Measurements from ENCODE around the gene ESYT3. TPM values are rescaled to one million over a fixed set of nuclear protein-coding genes. Genes with fewer than 3 reads are reported as not detected.
"Not testable (repeated sequence)": the region's sequence is repeated elsewhere in the genome, so short reads cannot be mapped to it uniquely, and the experiment has no call there.

The ESYT3 gene
- total RNA-seq, 1 donor from 2014 or later = 5.1 TPM

DNA sequence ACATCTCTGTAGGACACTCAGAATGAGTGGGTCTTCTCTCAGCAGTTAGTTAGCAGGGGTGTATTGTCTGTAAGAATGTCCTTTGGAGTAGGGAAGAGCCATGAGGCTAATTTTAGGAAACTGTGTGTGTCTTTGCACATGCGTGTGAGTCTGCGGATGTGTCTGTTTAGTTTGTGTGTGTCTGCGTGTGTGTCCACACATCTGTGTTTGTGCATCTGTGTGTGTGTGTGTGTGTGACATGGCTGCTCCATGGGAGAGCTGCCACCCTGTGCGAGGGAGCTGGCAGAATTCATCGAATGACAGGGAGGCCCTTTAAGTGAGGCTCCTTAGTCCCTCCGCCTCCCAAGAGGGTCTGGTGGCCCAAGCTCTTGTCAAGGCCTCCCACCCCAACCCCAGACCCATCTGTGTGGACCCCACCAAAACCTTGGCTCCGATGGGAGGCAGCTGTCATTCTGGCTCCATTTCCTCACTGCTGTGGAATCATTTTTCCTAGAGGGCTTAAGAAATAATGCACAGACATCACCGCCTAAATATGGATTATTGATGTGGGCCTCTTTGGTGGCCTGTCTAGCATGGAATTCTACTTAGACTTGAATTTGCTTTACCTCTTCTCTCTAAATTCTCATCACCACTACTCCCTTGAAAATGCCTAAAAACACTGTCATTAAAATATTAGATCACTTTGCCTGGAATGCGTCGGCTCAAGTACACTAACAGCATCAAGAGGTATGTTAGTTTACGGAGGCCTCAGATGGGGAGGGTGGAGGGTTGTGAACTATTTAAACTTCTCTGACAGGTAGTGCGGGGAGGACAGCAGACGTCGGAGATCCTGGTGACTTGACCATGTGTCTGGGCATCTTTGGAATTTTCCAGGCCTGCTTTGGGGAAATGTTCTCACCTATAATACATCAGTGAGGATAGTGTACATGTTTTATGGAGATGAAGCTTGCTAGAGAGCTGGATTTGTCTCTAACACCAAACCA lies 9.4 kb downstream of the ESYT3 start:
- DNase-seq (ENCODE audit: low spot score) = no peak

DNA sequence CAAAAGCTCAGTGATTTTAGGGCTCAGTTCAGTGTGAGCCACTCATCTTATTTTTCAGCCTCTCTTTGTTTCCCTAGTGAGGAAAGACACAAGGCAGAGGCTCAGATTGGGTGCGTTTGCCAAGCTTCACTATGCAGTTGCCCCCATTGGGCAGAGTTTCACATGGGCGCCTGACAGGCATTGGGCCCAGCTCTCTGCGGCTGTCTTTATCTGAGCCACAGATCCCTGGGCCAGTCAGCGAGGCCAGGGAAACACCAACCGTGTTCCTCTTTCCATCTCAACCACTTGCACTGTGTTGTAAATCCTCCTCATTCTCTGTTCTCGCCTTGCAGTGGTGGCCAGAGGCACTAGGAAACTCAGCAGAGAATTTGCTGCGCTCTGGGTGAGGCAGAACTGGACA lies 10.8 kb downstream of the ESYT3 start:
- DNase-seq (ENCODE audit: low spot score) = peak; percentile 23

DNA sequence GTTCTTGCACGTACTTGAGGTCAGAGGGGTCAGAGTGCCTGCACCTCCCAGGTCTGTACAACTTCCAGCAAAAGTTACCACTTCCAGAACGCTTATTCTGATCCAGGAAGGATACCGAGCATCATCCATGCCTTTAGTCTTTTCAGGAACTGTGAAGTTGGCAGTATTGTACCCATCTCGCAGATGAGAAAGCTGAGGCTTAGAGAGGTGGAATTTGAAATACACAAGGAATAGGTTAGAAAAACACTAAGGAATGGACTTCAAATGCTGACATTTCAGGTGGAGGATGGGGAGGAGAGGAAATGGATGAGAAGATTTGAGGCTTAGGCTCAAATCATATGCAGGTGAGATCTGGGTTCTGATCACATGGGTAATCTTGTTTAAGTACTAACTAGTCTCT lies 11.2 kb downstream of the ESYT3 start:
- DNase-seq (ENCODE audit: low spot score) = no peak

DNA sequence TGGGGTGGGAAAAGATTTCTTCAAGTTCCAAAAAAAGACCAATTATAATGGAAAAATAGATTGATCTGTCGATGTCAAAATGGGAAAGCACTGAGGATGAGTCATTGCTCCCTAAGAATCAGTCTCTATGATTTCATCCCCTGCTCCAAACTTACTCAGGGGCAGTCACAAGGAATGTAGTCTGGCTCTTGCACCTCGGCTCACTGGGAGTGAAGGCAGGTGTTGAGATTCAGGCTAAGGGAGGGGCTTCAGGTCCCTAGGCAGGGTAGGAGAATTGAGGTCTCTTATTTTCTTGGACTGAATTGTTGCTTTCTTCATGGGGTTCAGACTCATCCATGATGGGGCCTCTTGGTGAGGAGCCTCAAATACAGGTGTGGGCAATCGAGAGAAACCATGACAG lies 14.2 kb downstream of the ESYT3 start:
- no peak for DNase-seq (ENCODE audit: low spot score)

DNA sequence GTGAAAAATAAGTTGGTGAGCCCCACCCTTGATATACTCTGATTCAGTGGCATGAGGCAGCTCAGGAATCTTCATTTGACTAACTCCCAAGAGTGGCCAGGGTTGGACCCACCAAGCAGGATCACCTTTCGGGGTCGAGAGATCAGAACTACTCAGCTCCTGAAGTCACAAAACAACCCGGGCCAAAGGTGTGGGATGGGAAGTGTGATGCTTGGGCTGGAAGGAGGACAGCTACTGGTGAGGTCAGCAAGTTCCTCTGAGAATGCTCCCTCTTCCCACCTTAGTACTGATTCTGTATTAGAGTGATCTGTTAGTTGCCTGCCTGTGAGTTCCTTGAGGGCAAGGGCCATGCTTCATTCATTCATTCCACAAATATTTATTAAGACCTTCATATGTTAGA lies 15.1 kb downstream of the ESYT3 start:
- no peak for DNase-seq (ENCODE audit: low spot score)

DNA sequence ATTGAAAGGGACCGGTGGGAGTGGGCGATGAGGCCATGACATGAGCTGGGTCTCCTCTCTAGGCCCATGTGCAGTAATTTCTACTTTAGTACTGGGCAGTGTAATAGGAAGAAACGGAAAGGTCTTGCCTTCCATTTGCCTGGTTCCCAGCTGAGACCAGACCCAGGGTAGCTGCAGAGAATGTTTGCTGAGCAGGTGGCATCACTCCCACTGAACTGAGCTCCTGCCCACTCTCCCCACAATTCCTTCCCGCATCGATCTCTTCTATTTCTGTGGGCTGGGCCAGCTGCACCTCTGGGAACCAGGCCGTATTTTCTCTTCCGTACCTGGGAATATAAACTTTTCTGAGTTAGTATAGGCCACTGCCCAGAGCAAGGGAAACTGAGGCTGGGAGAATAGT lies 15.8 kb downstream of the ESYT3 start:
- DNase-seq (ENCODE audit: low spot score) = no peak

DNA sequence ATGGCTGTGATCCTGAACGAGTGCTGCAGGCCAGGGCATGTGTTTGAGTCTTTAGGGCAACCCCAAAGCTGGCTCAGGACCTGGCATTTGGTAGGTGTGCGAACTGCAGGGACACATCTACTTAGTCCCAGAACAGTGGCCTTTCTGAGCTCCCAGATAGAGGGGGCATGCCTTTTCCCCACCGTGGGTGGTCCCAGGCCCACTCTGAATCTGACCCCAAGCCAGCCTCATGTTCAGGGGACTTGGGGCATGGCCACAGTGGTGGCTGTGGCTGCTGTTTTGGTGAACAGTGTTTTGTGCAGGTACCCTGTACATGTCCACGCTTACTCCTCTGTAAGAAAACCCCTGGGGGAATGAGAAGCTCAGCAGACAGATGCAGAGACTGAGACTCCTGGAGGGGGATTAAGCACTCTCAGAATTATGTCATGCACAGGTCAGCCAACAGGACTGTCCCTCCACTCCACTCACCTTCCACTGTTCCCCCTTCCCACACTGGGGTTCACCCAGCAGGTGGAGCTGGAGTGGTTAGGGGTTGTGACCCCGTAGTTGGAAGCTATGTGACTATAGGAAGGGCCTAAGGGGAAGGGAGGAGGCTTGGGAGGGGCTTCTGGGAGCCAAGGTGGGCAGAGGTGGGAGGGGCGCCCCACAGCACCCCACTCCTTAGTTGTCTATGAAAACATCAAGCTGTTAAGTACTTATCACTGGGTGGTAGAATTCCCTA lies 16.4 kb downstream of the ESYT3 start:
- DNase-seq (ENCODE audit: low spot score) = no peak

DNA sequence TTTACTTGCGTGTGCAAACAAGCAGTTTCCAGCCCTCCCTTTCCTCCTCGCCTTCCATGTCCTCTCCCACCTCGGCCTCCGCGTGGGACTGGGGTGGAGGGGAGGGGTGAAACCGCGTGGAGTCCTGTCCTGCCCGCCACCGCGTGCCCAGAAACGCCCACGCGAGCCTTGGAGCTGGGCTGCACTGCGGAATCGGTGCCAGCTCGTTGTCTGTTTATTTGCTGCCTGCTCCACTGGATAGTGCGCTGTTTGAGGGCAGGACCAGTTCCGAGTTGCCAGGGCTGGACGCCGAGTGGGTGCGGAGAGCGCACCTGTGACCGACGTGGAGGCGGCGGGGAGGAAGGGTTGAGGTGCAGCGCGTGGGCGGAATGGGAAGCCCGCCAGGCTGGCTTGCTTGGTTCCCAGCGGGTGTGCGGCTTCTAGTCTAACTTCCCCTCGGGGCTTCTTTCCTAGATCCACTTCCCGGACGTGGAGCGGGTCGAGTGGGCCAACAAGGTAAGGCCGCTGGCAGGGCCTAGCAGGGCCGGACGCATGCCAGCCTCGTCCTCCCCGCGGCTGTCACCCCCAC lies 17.3 kb downstream of the ESYT3 start:
- no peak for DNase-seq (ENCODE audit: low spot score)

DNA sequence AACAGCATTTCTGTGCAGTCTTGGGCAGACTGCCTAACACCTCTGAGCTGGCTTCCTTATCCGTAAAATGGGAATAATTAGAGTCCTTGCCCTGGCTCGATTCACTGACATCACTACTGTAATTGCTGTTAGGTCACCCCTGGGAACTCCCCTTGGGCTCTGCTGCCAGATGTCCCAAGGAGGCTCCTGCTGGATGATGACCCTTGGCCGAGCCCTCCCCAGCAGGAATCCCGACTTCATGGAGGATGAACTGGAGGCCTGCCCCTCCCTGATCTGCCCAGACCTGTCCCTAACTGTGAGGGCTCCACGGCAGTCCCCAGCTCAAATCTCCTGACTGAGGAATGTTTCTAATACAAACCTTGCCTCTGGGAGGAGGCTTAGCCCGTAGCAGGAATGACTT lies 18.0 kb downstream of the ESYT3 start:
- DNase-seq (ENCODE audit: low spot score) = no peak

DNA sequence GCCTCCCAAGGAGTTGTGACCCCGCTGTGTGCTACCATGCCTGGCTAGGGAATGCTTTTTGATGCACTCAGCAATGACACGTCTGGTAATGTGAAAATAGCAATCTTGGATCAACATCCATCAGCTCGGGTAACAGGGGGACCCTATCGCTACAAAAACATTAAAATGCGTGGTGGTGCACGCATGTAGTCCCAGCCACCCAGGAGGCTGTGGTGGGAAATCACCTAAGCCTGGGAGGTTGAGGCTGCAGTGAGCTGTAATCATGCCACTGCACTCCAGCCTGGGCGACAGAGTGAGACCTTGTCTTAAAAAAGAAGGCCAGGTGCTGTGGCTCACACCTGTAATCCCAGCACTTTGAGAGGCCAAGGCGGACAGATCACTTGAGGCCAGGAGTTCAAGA lies 19.5 kb downstream of the ESYT3 start:
- DNase-seq (ENCODE audit: low spot score) = not testable (repeated sequence)

DNA sequence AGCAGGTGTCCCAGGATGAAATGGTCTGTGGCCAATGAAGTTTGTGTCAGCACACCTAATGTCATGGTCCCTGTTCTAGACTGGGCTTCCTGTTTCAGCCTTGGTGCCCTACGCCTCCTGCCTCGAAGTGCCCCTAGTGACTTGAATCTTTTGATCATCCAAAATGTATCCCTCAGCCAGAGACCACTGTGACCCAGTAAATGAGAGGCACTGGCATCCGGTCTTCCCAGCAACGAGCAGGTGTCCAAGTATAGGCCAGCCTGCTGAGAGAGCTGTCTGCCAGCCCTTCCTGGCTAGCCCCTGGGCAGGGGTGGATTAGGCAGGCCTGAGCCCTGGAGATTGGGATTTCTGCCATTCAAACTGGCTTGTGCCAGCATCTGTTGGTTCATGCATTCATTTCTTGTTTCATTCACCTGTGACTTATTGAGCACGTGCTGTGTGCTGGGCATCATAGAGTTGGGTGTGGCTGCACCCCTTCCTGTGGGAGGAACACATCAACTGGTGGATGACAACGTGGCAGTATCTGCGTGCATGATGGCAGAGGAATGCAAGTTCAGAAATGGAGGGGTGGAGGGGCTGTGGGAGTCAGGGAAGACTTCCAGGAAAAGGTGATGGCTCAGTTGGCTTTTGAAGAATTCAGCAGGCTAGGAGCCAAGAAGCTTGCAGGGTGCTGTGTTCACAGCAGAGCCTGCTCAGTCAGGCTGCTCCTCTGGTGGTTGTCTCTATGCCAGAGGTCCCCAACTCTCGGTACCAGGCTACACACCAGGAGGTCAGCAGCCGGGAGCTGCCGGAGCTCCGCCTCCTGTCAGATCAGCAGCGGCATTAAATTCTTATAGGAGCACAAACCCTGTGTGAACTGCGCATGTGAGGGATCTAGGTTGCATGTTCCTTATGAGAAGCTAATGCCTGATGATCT lies 21.6 kb downstream of the ESYT3 start:
- no peak for DNase-seq (ENCODE audit: low spot score)

DNA sequence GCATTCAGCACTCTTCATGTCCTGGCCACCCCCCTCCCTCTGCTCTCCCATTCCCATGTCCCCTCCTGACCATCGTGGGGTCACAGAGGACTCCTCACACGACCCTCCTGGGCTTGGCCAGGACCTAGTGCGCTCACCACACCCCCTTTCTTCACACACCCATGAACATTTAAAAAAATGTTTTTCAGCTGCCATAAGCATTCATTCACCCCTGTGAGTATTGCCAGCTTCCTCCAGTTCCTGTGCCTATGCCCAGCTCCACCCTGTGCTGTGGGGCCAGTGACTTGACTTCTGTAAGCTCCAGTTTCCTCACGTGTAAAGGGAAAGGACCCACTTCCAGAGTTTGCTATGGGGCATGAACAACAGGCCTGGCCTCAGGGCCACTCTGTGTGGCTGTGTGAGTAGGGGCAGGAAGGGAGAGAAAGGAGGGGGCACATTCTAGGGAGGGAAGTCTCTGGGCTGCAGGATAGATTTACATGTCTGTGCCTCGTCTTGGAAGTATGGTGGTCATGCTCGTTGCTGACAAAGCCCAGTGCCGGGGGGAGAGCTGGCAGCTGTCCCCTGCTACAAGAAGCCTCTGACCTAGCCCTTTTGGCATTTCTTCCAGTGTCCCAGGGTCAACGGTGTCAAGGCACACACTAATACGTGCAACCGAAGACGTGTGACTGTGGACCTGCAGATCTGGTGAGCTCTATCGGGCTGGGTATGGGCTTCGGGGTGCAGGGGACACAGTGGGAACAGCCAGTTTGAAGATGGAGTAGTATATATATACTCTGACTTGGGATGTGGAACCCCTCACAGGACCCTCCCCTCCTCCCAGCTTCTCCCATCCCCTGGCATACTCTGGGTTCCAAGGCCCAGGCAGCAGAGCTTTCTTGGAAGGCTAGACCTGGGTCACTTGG lies 22.8 kb downstream of the ESYT3 start:
- DNase-seq (ENCODE audit: low spot score) = no peak

DNA sequence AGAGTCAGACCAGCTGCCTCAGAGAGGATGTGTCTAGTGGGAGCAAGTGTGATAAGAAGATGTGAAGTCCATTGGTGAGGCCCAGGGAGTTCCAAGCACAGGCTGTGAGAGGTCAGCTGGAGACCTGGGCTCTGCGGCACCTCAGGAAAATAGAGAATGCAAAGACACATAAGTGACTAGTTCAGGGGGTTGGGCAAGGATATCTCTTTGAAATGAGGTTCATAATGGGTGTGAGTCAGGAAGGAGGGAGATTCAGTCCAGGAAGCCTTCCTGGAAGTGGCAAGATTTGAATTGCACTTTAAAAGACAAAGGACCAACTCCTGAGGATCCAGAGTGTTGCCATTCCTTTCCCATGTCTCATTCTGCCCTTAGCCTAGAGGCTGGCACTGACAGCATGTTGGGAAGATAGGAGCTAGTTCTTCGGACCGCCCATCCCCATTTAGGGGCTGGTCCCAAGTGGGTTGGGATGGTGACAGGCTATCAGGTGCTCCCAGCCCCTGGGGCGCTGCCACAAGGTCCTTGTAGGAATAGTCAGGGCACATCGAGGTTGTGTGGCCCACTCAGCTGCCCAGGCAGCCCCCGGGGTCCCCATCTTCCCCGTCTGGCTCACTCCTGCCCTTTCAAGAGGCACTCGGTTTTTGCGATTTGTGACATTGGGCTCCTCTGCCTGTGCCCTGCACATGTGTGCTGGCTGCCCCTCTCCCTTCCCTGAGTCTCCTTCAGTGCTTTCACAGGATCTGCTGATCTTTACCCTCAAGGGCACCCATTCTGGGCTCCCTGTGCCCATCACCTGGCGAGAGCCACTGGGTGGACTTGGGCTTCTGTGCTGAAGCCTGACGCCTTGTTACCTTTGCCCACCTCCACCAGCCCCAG lies 23.7 kb downstream of the ESYT3 start:
- no peak for DNase-seq (ENCODE audit: low spot score)

DNA sequence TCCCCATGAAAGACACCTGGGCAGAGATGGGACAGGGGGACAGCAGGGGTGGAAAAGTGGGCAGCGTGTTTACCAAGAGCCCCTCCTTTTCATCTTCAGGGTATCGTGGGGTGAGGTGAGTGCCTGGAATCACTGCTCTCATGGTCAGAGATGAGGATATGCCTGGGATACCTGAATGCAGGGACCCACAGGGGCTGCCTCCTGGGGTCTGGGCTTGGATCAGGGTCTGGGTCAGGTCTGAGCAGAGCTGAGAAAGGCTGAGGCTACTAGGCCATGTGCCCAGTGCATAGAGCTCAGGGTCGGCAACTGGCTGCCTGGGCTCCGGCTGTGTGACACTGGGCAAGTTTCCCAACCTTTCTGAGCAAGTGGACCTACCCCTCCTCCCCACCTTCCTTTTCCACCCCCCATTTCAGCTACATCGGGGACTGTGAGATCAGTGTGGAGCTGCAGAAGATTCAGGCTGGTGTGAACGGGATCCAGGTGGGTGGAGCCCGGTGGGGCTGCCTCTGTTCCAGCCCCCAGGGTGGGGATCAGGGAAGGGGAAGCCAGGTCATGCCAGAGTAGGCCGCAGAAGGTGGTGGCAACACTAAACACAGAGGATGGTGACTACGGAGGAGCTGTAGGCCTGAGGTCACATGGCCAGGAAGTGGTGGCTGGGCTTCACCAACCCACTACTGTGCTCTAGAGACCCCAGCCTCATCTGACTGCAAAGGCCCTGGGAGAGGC lies 24.5 kb downstream of the ESYT3 start:
- peak; percentile 6 for DNase-seq (ENCODE audit: low spot score)

DNA sequence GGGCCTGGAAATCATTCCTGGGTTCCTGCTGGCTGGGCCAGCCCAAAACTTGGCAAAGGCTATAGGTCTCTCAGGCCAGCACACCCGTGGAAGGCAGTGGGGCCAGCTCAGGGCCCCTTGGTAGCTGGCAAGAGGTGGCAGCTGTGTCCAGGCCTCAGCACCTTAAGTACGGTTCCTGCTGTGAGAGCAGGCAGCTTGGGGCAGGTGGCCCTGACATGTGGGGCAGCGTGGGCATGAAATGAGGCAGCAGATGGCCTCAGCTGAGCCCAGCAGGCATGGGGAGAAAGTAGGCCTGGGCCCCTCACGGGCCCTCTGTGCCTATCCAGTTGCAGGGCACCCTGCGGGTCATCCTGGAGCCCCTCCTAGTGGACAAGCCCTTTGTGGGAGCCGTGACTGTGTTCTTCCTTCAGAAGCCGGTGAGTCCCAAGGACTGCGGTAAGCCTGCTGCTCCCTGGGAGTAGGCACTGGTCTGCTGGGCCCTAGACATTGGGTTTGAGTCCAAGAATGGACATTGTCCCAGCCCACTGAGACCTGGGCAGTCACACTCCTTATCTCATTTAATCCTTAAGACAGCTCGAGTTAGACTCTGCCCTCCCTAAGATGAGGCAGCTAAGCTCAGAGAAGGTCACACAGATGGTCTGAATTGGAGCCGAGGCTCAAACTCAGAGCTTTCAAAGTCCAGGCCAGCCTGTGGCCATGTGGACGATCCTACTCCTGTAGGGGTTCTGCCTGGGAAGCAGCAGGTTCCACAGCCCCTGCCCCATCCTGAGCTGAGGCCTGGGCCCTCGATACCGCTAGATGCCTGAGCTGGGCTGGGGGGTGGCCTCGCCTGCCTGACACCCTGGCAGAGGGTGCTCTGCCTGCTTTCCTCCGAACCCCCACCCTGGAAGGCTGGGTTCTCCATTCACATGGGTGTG lies 25.5 kb downstream of the ESYT3 start:
- DNase-seq (ENCODE audit: low spot score) = no peak

DNA sequence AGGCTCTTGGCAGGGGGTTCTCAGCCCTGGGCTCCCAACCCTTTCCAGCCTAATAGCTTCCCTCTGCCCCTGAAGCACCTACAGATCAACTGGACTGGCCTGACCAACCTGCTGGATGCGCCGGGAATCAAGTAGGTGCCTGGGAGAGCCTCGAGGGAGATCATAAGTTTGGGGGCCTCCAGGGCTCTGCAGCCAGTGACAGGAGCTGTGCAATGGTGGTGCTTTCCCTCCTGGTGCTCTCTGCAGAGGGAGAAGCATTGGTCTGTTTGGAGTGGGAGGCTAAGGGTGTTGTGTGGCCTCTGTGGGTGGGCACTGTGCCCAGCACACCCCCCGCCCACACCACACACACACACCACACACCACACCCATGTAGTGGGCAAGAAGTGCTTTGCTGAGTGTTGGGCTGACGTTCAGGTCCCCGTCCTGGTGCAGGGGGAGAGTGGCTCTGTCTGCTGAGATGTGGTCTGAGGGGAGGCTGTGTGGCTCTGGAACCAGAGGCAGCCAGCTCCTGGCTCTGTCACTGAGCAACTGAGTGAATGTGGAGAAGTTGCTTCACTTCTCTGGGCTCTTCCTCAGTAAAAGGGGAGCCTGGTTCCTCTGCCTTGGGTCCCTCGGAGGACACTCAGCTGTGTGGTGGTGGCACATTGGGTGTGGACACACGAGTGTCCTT lies 26.3 kb downstream of the ESYT3 start:
- DNase-seq (ENCODE audit: low spot score) = no peak

DNA sequence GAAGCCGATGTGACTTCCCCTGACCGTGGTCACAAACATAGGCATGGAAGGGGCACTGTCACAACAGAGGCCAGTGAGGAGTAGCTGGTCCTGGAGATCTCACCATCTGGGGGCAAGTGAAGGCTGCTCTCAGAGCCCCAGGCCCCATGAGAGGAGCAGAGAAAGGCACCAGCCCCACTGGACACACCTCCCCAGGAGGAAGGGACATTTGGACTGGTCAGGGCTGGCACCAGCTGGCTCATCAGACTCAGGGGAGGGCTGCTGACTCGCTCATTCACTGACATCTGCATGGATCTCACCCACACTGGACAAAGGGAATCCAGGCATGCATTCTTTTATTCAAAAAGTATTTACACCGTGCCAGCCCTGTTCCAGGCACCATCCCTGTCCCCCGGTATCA lies 26.8 kb downstream of the ESYT3 start:
- no peak for DNase-seq (ENCODE audit: low spot score)
